Loucy (cell line): ENCODE measurements around the gene ZNF527.

Experiments used
- EZH2phosphoT487 ChIP-seq: fragments of 200-600 bp; IDR thresholded peaks from 2 replicates; pipeline ENCODE4 v1.6.1; 2018; ENCODE audit warnings: antibody characterized with exemption, mild to moderate bottlenecking, moderate library complexity, borderline replicate concordance
- TF ChIP-seq, protein P1 (sequence below): fragments of 200-600 bp; sonication (generic); conservative IDR thresholded peaks from 2 replicates; pipeline ENCODE4 v1.5.1; 2014; ENCODE audit warnings: mild to moderate bottlenecking, antibody characterized with exemption, low read length

DNA sequence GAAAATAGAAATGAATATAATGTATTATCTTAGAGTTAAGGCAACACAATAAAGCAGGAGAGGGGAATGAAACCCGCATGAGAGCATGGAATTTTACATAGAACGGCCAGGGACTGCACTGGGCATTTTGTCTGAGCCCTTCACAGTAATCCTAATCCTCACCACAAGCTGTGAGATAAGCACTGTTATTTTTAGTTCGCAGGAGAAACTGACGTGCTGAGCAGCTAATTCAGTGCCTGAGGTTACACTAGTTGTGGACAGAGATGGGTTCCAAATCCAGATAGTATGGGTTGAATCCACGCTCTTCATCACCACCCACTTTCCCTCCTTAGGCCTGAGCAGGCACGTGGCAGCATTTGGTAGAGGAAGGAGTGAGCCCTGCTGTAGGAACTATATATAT, 24.8 kb upstream of the ZNF527 start:
- TF ChIP-seq, protein P1, sequence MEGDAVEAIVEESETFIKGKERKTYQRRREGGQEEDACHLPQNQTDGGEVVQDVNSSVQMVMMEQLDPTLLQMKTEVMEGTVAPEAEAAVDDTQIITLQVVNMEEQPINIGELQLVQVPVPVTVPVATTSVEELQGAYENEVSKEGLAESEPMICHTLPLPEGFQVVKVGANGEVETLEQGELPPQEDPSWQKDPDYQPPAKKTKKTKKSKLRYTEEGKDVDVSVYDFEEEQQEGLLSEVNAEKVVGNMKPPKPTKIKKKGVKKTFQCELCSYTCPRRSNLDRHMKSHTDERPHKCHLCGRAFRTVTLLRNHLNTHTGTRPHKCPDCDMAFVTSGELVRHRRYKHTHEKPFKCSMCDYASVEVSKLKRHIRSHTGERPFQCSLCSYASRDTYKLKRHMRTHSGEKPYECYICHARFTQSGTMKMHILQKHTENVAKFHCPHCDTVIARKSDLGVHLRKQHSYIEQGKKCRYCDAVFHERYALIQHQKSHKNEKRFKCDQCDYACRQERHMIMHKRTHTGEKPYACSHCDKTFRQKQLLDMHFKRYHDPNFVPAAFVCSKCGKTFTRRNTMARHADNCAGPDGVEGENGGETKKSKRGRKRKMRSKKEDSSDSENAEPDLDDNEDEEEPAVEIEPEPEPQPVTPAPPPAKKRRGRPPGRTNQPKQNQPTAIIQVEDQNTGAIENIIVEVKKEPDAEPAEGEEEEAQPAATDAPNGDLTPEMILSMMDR: no peak
- TF ChIP-seq EZH2phosphoT487: no peak
